ENCODE data around the gene GPD2.
"Not testable (repeated sequence)": the region's sequence is repeated elsewhere in the genome, so short reads cannot be mapped to it uniquely, and the experiment has no call there.

Gene GPD2

DNA sequence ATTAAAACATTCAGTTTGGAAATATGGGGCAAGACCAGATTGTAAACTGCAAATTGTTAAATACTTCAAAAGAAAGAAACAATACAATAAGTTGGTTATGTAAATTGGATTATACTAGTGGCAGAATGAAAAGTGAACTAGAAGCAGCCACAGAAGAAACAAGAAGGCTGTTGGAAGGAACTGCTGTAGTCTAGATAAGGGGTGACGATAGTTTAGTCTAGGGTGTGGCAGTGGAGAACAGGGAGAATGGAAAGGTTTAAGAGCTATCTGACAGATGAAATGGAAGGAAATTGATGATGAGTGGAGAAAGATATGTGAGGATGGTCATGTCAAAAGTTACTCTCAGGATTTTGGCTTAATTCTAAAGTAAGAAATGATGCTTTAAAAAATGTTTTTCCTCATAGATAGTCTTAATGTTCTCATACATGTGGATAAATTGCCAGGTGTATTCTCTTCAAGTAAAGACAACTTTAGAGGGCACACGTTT lies 179.7 kb downstream of the GPD2 start:
- no peak for DNase-seq (ENCODE audit: low read depth)
- H3K4me3 ChIP-seq (ENCODE audit: low read depth, low read length): no peak overlapping the region

DNA sequence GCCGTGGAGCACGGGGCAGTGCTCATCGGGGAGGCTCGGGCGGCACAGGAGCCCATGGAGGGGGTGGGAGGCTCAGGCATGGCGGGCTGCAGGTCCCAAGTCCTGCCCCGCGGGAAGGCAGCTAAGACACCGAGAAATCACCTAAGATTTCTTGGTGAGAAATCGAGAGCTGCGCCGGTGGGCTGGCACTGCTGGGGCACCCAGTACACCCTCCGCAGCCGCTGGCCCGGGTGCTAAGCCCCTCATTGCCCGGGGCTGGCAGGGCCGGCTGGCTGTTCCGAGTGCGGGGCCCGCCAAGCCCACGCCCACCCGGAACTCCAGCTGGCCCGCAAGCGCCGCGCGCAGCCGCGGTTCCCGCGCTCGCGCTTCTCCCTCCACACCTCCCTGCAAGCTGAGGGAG lies 181.9 kb downstream of the GPD2 start:
- H3K4me3 ChIP-seq (ENCODE audit: low read depth, low read length); DNase-seq (ENCODE audit: low read depth): not testable (repeated sequence)

More for the DNA sequence above, 179.7 kb downstream of the GPD2 start:
- TF ChIP-seq, protein P1, sequence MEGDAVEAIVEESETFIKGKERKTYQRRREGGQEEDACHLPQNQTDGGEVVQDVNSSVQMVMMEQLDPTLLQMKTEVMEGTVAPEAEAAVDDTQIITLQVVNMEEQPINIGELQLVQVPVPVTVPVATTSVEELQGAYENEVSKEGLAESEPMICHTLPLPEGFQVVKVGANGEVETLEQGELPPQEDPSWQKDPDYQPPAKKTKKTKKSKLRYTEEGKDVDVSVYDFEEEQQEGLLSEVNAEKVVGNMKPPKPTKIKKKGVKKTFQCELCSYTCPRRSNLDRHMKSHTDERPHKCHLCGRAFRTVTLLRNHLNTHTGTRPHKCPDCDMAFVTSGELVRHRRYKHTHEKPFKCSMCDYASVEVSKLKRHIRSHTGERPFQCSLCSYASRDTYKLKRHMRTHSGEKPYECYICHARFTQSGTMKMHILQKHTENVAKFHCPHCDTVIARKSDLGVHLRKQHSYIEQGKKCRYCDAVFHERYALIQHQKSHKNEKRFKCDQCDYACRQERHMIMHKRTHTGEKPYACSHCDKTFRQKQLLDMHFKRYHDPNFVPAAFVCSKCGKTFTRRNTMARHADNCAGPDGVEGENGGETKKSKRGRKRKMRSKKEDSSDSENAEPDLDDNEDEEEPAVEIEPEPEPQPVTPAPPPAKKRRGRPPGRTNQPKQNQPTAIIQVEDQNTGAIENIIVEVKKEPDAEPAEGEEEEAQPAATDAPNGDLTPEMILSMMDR (conservative IDR thresholded peaks at IDR 0.05; ENCODE audit: low read depth, low read length): no peak

DNA sequence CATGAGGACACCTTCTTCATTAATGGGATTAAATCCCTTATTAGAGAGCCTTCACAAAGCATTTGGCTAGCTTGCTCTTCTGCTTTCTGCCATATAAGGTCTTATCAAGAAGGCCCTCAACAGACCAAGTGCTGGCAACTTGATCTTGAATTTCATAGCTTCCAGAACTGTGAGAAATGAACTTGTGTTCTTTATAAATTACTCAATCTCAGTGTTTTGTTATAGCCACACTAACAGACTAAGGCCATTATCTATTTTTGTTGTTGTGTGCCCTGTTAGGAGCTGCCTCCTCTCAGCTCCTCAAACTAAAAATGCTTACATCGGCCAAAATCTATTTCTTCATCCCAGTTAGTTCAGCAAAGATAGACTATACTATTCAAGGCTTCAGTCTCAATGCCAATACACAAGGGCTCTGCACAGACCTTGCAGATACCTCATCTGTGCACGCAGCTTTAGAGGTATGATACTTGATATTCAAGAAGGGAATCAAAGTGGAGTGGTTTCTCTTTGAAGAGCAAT lies 182.9 kb downstream of the GPD2 start:
- DNase-seq (ENCODE audit: low read depth): no peak
- TF ChIP-seq, protein P1 (conservative IDR thresholded peaks at IDR 0.05; ENCODE audit: low read depth, low read length): no peak
- H3K4me3 ChIP-seq (ENCODE audit: low read depth, low read length): no peak overlapping the region

DNA sequence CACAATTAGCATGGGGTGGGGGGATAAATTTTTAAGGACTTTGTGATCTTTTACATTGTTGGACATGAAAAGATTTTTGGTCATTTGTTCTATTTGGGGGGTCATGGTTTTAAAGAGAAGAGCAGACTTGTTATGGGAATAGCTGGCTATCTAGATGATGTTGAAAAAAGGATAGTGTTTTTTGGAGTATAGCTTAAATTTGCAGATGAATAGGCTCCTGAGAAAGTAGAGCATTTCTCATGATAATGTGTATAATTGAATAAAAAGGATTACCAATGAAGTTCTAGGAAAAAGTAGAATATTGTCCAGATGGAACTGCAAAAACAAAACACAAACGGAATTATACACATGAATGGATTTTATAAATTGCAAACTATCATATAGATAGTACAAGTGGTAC lies 186.3 kb downstream of the GPD2 start:
- DNase-seq (ENCODE audit: low read depth): no peak
- H3K4me3 ChIP-seq (ENCODE audit: low read depth, low read length): no peak overlapping the region
- TF ChIP-seq, protein P1 (conservative IDR thresholded peaks at IDR 0.05; ENCODE audit: low read depth, low read length): no peak

DNA sequence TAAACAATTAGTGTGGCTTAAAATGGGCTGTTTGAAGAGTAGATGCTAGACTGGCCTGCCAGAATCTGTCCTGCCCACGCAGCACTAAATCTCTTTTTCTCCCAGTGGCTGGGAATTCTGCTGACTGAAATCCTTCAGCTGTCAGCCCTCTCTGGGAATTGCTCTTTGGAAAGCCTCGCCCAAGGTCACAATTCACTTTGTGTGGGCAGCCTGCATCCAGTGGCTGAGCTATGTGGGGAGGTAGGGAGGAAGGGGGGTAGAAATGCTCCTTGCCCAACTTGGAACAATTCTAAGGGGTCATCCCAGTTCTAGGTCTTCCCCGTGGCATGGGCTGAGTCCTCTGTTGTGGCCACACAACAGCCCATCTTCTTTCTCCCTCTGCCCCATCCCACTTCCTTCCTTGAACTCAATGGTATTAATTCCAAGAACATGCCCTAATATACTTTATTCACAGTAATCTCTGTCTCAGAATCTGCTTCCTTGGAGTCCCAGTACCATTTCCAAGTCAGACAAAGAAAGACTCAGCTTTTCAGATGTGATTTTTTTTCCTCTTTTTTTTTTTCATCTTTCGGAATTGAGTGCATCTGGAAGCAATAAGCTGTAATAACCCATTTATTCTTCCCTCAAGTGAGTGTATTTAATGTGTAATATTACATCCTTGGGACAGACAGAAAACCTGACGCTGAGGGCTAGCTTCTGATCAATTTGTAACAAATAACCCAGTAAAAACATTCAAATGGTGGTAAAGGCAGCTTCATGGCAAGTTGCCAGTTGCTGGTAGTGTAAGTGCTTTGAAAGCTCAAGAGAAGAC lies 189.4 kb downstream of the GPD2 start:
- TF ChIP-seq, protein P1 (conservative IDR thresholded peaks at IDR 0.05; ENCODE audit: low read depth, low read length): no peak
- H3K4me3 ChIP-seq (ENCODE audit: low read depth, low read length): no peak overlapping the region
- peak; percentile 8 for DNase-seq (ENCODE audit: low read depth)

DNA sequence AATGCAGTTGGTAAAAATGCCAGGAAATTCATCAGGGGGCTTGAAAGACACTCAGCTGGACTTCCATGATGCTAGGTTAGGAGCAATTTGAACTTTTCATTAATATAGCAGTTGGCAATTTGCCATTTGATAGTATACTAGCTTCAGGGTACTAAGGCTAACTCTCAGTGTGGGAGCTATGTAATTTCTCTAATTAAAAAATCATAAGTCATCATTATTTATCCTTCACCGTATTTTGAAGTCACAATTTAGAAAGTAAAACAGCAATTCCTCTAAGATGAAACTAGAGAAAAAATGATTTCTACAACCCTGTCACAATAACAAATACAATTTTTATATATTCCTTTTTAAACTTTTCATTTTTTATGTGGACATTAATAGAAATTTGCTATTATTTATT lies 190.8 kb downstream of the GPD2 start:
- no peak for DNase-seq (ENCODE audit: low read depth)
- TF ChIP-seq, protein P1 (conservative IDR thresholded peaks at IDR 0.05; ENCODE audit: low read depth, low read length): no peak
- no peak overlapping the region for H3K4me3 ChIP-seq (ENCODE audit: low read depth, low read length)

DNA sequence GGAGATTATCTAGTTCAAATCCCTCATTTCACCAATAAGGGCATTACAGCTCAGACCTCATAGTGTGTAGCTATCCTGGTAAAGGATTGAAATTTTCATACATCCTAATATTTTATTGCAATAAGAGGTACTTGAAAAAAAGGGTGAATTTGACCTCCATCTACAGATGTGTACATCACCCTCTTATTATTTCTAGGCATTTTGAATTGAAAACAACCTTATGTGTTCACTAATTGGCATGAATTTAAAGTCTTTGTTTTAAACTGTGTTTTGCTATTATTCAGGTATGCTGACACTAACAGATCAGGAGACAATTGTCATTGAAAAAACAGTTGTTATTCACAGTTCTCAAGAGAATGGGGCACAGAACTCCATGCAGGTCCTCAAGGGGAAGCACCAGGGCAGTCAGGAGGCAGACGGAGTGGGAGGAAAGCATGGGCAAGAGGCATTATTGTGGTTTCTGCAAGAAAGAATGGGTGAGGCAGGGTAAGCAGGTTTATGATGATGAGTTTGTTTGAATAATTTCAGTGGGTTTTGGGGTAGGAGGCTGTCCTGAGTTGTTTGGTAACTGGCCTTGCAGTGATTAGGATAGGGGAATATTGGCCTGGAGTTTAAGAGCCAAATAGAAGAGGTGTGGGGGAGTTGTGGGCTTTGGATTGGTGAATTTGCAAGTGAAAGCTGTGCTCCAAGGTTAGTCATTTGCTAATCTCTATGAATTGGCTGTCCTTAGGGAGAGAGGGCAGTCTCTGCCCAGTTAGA lies 194.6 kb downstream of the GPD2 start:
- no peak overlapping the region for H3K4me3 ChIP-seq (ENCODE audit: low read depth, low read length)
- TF ChIP-seq, protein P1 (conservative IDR thresholded peaks at IDR 0.05; ENCODE audit: low read depth, low read length): no peak
- no peak for DNase-seq (ENCODE audit: low read depth)
